ENCODE measurements around the gene DDX39A. TPM values are rescaled to one million over a fixed set of nuclear protein-coding genes. Genes with fewer than 3 reads are reported as not detected.
"Not testable (repeated sequence)": the region's sequence is repeated elsewhere in the genome, so short reads cannot be mapped to it uniquely, and the experiment has no call there.

The DDX39A gene
- total RNA-seq, 1 donor from 2014 or later, result 18.0 TPM

DNA sequence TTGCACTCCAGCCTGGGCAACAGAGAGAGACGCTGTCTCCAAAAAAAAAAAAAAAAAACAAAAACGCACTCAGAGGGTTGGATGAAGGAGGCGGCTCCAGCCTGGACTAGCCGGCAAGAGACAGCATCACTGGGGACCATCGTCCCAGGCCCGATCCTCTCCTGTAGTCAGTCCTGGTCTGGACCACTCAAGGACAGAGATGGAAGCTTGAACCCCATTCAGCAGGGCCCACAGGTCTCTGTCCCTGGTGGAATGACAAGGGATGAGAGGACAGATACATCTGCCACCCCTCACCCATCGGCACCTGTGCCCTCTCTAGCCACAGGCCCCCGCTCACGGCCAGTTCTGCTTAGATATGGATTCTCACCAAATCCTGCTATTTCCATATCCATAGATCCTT, 23.9 kb downstream of the DDX39A start:
- DNase-seq (ENCODE audit: low spot score) (no peak), ATAC-seq (no peak)

DNA sequence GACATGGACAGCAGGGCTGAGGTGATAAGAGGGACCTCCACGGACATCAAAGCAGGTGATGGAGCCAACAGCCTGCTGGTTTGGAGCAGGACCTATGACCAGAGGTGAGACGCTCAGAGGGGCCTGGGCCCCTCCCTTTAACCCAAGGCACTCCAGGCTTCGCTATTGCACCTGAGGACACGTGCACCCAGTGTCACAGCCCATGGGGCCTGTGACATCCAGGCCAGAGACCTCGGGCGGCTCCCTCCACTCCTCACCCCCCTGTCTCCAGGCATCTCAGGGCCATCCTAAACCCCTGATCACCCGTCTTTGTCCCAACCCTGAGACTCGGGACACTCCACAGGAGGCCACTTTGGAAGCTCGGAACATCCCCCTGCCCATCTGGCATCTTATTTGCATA, 25.0 kb downstream of the DDX39A start:
- ATAC-seq, result no peak
- DNase-seq (ENCODE audit: low spot score), result no peak

DNA sequence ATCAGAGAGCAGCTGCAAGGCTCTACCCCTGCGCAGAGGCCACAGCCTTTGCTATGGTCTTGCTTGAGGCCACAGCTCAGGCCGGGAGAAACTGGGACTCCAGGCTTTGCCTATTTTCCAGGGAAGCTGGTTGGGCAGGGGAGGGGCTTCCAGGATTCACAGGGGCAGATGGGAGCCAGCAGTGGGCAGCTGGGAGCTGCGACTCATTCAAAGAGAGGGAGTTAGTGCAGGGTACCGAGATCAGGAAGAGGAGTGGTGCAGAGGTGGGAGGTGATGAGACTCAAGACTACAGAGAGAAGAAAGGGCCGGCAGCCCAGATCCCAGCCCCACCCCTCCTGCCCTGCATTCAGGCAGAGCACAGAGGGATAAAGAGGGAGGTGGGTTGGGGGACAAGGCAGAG, 25.8 kb downstream of the DDX39A start:
- no peak for ATAC-seq
- no peak for DNase-seq (ENCODE audit: low spot score)

DNA sequence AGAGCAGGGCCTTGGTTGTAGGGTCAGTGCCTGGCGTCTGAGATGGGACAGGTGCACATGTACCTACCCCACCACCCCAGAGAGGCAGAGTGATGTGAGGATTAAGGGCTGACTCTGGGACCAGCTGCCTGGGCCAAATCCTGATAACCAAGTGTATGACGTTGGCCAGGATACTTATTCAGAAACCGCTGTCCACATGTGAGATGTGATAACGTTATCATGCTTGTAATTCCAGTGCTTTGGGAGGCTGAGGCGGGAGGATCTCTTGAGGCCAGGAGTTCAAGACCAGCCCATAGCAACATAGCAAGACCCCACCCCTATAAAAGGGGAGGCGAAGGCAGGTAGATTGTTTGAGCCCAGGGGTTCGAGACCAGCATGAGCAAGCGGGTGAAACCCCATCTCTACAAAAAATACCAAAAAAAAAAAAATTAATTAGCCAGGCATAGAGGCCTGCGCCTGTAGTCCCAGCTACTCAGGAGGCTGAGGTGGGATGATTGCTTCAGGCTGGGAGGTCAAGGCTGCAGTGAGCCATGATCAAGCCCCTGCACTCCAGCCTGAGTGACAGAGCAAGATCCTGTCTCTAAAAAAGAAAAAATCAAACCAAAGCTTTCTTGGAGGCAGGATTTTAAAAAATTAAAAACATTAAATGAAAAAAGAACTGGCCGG, 27.9 kb downstream of the DDX39A start:
- no peak for ATAC-seq
- no peak for DNase-seq (ENCODE audit: low spot score)

DNA sequence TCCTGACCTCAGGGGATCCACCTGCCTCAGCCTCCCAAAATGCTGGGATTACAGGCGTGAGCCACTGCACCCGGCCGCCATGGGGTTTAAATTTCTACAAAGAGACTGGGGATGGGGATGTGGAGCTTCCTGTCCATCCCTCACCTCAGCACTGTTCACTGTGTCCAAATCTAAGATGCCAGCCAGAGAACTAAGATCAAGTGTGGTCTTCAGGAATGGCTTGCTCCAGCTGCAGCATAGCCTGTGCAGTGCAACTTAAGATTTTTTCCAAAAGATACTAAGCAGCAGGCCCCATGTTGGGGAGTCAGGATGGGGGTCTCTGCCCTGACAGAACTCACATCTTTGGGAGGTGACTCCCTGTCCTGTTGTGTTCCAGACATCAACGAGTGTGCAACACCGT, 28.6 kb downstream of the DDX39A start:
- ATAC-seq, result no peak
- no peak for DNase-seq (ENCODE audit: low spot score)

DNA sequence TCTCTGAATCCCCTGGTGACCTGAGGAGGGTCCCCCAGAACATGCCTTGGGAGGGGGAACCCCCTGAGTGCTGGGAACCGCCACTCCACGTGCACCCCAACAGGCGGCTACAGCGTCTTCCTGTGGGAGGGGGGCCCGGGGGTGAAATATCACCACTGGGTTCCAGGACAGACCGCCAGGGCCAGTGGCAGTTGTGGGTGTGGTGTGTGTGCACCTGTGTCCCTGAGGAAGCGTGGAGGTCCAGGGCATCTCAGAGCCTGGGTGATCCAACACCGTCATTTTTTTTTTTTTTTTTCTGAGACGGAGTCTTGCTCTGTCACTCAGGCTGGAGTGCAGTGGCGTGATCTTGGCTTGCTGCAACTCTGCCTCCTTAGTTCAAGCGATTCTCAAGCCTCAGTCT, 33.6 kb downstream of the DDX39A start:
- ATAC-seq, result no peak
- DNase-seq (ENCODE audit: low spot score), result no peak

DNA sequence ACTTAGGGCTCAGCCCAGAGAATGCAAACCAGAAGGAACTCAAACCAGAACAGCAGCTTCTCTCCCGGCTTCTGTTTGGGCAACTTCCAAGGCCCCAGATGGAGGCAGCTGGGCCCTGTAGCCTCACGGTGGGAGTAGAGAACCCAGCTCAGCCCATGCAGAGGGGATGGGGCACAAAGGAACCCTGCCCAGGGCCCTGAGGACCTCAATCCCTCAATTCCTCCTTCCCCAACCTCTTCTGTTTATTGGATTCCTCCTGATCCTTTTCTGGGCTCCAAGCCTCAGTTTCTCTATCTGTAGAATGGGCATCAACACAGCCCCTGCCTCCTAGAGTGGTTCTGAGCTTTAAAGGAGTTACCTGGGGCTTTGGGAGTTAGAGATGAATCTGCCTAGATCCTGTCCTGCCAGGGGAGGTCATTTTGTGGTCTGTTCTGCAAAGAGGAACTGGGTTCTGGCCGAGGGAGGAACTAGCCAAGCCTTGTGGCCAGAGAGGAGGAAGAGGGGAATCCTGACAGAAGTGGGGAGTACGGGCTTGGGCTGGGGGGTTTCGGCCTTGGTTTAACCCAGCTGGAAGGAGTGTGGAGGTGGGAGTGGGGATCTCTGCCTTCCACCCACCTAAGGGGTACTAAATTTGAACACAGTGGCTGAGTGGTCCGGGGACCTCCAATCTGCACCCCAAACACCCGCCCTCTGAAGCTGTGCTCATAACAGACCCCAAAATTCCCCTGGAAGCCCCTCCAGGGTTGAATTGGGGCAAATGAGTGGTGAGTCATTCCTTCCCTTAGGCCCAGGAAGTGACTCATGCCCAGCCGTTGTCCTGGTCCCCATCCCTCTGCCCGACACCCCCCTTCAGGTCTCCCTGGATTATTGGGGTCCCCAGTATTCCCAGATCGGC, 35.2 kb downstream of the DDX39A start:
- DNase-seq (ENCODE audit: low spot score) (no peak), ATAC-seq (peak; percentile 22)

DNA sequence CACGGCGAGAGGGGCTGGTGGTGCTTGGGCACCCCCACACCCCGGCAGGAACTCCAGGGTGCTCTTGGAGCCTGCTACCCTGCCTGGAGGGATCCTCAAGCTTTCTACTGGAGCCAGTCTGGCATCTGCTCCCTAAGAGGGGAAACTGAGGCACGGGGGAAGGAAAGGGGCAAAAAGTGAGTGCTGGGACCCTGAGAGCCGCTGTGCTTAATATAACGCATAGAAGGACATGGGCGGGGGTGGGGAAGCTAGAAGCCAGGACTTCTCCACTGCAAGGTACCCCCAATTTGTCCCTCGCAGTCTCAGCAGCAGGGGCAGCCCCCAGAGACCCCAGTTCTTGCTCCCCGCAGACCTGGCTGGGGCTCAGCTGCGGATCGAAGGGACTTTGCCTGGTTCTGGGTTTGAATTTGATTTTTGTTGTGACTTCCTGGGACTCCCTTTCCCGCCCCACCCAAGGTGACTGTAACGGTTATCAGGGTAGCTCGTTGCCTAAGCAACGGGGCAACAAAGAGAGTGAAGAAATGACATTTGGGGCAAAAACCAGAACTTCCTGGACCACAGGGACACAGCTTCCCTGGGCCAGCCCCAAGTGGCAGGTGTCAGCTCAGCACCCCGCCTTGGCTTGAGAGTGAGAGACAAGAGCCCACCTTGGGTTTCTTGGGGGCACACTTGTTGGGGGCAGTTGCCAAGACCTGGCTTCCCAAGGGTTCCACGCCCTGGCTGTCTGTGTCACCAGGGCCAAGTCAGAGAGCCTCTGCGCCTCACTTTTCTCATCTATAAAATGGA, 37.3 kb downstream of the DDX39A start:
- DNase-seq (ENCODE audit: low spot score), result no peak

DNA sequence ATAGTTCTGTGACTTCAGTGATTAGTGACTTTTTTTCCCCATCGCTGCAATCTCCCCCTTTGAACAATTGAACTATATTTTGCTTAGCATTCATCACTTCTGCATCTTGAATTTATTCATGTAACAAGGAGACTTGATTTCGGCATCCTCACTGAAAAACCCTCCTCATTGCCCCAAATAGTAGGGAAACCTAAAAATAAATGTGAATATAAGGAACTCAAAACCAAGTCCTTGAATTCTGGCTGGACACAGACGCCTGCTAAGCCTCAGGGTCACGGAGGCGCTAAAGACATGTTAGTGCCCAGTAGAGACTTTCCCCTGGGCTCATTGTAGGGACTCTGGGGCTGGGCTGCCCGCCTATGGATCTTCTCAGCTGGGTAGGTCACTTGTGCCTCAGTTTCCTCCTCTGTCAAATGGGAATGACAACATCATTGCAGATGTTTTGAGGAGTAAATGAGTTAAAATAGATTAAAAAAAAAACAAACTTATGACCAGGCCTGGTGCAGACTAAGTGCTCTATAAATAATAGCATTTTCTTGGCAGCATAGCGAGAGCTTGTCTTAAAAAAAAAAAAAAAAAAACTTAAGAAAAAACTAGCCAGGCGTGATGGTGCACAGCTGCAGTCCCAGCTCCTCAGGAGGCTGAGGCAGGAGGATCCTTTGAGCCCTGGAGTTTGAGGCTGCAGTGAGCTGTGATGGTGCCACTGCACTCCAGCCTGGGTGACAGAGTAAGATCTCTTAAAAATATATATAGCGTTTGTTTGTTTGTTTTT, 39.7 kb downstream of the DDX39A start:
- DNase-seq (ENCODE audit: low spot score), result no peak
- ATAC-seq, result no peak

More for the DNA sequence above, 37.3 kb downstream of the DDX39A start:
- ATAC-seq, result peak; percentile 12

DNA sequence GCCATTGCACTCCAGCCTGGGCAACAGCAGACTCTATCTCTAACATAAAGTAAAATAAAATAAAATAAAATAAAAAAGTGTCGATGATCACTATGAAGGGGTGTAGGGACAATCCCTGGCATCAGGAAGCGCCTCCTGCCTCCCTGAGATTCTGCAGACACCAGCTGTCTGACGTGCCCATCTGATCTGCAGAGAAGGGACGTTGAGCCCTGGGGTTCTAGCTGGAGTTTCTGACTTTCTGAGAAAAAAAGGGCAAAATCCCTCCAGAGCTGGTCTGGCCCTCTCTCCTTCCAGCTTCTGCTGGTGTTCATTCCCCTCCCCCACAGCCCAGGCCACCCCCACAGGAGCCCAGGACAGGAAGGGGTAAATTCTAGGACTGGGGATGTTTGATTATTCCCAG, 40.3 kb downstream of the DDX39A start:
- DNase-seq (ENCODE audit: low spot score) (no peak), ATAC-seq (no peak)

DNA sequence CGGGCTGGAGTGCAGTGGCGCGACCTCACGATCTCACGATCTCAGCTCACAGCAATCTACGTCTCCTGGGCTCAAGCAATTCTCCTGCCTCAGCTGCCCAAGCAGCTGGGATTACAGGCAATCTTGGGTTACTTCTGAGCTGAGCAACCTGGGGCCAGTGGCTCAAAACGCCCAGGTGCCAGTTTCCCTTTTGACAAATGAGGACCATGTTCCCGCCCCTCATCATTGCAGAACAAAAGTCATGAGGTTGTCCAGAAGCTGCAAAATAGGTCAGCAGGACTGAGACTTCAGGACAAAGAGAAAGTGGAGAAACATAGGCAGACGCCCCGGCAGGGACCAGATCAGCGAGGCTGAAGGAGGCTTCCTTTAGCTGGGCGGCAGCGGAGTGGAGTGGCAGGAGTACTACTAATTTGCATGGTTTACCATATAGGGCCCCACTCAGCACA, 41.2 kb downstream of the DDX39A start:
- no peak for ATAC-seq
- no peak for DNase-seq (ENCODE audit: low spot score)

DNA sequence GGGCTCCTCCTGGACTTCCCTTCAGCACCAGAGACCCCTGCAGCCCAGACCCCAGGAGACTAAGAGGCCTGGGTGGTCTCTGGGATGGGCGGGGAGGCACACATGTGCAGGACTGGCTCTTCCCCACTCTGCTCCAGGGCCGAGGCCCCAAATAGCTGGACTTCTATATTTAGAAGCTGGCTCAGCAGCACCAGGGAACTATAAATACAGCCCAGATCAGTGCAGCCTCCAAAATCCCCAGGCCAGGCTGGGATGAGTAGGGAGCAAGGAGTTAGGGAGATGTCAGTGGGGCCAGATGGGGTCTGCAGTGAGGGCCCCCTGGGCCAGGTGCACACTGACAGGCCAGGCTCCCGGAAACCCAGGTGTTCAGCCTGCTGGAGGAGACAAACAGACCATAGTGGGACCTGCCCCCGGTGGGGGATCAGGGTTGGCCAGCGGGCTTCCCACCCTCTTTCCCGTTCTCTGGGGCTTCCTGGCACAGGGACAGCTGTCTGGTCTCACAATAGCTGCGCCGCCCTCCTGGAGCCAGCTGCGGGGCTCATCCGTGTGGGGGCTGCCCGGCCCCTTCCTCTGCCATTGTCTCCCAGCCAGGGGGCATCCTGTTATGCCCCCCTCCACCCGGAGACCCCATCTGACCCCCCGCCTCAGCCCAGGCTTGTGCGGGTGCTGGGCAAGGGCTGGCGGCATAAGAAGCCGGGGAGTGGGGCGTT, 43.4 kb downstream of the DDX39A start:
- no peak for DNase-seq (ENCODE audit: low spot score)
- ATAC-seq, result peak; percentile 59

DNA sequence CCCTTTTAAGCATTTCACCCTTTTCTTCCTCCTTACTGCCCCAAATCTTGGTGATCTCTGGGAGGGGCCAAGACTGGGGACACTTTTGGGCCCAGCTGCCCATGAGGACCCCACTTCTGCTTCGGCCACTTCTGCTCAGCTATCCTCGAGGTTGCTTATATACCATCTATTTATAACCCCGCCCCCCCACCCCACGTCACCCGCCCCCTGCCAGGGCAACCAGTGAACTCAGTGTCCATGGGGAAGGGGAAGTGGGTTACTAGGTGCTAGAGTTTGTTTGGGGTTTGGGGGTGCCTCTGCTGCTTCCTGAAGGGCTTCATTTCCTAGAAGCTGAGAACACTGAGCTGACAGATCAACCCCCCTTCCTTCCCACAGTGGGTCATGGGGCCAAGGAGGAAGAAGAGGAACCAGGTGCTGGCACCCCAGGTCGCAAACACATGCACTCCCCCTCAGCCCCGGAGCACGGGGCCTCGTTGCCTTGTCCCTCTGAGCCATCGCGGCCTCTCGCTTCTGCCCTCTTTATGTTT, 44.0 kb downstream of the DDX39A start:
- no peak for DNase-seq (ENCODE audit: low spot score)

DNA sequence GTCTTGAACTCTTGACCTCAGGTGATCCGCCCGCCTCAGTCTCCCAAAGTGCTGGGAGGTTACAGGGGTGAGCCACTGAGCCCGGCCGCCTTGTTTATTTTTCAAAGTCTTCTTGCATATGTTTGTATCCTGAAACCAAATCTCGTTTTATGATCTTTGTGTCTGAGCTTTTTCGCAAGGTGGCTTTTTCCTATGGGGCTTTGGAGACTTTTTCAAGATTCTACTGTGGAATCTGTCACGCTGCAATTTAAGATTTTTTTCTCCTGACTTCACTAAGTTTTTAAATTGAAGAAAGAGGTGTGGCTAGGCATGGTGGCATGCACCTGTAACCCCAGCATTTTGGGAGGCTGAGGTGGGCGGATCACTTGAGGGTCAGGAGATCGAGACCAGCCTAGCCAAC, 44.8 kb downstream of the DDX39A start:
- DNase-seq (ENCODE audit: low spot score); ATAC-seq: not testable (repeated sequence)

More for the DNA sequence above, 44.0 kb downstream of the DDX39A start:
- peak; percentile 58 for ATAC-seq

DNA sequence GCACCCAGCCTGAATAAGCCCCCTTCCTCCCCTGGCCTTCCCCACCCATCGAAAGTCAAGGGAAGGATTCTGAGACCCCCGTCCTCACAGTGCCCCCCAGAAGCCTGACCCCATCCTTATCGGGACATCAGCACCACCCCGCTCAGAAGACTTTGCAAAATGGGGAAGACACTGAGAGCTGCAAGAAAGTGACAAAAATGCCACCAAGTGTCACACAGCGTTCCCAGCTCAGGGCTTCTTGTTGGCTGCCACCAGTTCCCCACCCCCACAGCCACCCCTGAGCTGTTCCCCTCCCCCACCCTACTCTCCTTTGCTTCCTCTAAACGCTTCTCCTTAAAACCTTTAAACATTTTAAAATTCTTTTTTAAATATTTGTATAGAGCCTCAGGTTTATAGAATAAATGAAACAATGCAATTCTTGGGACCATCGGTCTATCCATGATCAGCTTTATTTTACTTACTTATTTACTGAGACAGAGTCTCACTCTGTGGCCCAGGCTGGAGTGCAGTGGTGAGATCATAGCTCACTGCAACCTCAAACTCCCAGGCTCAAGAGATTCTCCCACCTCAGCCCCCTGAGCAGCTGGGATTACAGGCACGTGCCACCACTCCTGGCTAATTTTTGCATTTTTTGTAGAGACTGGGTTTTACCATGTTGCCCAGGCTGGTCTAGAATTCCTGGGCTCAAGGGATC, 46.6 kb downstream of the DDX39A start:
- not testable (repeated sequence) for DNase-seq (ENCODE audit: low spot score)
- peak; percentile 24 for ATAC-seq

DNA sequence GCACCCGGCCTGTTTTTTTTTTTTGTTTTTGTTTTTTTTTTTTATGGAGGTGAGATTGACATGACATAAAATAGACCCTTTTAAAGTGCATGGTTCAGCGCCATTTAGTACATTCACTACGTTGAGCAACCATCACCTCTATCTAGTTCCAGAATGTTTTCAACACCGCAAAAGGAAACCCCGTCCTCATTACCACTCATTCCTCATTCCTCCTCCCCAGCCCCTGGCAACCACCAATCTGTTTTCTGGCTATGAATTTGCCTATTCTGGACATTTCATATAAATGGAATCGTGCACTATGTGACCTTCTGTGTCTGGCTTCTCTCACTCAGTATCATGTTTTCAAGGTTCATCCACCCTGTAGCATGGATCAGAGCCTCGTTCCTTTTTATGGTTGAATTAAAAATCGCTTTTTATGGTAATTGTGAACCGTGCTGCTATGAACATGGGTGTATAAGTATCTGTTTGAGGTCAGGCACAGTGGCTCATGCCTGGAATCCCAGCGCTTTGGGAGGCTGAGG, 47.8 kb downstream of the DDX39A start:
- ATAC-seq, result peak; percentile 22
- no peak for DNase-seq (ENCODE audit: low spot score)

DNA sequence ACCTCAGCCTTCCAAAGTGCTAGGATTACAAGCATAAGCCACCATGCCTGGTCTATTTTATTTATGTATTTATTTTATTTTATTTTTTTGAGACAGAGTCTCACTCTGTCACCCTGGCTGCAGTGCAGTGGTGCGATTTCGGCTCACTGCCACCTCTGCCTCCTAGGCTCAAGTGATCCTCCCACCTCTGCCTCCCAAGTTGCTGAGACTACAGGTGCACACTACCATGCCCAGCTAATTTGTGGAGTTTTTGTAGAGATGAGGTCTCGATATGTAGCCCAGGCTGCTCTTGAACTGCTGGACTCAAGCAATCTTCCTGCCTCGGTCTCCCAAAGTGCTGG, 48.2 kb downstream of the DDX39A start:
- ATAC-seq (no peak), DNase-seq (ENCODE audit: low spot score) (no peak)

DNA sequence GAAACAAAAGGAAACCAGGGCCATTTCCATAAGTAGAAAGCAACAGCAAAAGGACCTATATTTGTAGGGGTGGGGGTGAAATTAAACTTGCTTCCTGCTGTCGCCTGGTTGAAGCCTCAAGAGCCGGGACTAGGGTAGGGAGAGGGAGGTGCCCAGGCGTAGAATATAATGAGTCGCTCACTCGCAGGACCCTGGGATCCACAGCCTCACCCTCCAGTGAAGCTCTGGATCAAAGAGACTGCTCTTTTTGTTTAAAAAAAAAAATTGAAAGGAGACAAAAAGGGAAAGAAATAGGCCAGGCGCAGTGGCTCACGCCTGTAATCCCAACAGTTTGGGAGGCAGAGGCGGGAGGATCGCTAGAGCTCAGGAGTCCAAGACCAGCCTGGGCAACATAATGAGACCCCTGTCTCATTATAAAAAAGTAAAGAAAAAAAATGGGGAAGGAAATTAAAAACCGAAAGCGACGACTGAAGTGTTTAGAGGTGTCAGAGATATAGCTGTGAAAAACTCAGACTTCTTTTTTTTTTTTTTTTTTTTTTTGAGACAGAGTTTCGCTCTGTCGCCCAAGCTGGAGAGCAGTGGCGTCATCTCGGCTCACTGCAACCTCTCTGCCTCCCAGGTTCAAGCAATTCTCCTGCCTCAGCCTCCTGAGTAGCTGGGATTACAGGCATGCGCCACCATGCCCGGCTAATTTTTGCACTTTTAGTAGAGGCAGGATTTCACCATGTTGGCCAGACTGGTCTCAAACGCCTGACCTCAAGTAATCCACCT, 48.8 kb downstream of the DDX39A start:
- ATAC-seq, result no peak
- no peak for DNase-seq (ENCODE audit: low spot score)

Data from left lobe of liver (tissue), 2 donors.